ENCODE data around the gene SRCIN1.
"Not testable (repeated sequence)": the region's sequence is repeated elsewhere in the genome, so short reads cannot be mapped to it uniquely, and the experiment has no call there.

Gene SRCIN1

DNA sequence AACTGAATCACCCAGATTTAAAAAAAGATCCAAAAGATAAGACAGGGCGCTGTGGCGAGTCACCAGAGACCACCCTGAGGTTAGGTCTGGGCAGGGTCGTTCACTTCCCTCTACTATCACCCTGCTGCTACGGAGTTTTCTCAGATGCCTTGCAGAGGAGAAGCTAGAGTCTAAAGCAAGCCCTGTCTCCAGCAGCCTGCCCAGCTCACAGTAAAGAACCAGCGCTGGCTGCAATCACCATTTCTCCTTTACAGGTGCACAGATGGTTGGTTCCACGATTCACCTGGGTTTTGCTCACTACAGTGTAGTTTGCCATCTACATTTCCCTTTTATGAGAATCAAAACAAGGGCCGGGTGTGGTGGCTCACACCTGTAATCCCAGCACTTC, 71.3 kb downstream of the SRCIN1 start:
- in situ Hi-C loops (cut with HindIII; ENCODE audit: low sequenced_read_pairs): no loop called here

DNA sequence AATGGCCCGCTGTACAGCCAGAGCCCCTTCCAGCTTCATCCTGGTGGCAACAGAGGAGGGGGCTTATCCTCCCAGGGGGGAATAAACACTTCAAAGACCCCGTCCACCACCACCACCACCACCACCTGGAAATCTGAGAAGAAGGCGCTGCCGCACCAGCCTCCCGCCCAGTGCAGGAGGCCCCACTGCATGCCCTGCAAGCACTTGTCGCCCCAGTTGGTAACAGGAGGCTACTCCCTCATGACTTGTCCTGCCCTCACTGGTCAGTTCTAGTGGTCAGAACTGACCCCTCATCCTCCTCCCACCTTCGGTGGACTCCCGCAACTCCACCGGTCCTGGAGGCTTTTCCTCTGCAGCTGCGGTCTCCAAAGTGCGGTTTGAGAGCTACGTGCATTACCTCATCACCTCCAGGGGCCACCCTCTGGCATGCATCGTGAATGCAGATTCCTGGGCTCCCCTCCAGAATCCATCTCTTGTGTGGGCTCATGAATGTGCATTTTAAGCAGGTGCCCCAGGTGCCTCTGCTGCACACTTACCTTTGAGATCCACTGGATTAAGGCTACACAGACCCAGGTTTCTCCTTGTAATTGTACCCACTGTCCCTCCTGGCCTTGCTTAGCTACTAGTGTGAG, 71.8 kb downstream of the SRCIN1 start:
- TF ChIP-seq, protein P1, sequence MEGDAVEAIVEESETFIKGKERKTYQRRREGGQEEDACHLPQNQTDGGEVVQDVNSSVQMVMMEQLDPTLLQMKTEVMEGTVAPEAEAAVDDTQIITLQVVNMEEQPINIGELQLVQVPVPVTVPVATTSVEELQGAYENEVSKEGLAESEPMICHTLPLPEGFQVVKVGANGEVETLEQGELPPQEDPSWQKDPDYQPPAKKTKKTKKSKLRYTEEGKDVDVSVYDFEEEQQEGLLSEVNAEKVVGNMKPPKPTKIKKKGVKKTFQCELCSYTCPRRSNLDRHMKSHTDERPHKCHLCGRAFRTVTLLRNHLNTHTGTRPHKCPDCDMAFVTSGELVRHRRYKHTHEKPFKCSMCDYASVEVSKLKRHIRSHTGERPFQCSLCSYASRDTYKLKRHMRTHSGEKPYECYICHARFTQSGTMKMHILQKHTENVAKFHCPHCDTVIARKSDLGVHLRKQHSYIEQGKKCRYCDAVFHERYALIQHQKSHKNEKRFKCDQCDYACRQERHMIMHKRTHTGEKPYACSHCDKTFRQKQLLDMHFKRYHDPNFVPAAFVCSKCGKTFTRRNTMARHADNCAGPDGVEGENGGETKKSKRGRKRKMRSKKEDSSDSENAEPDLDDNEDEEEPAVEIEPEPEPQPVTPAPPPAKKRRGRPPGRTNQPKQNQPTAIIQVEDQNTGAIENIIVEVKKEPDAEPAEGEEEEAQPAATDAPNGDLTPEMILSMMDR (IDR thresholded peaks at IDR 0.05; ENCODE audit: low read depth, low read length, missing control alignments): no peak
- in situ Hi-C loops (cut with HindIII; ENCODE audit: low sequenced_read_pairs): no loop called here
- no peak overlapping the region for H3K4me3 ChIP-seq (ENCODE audit: low read depth, low read length)
- DNase-seq (ENCODE audit: low read depth): no peak

More for the DNA sequence above, 71.3 kb downstream of the SRCIN1 start:
- DNase-seq (ENCODE audit: low read depth): no peak
- no peak overlapping the region for H3K4me3 ChIP-seq (ENCODE audit: low read depth, low read length)
- TF ChIP-seq, protein P1 (IDR thresholded peaks at IDR 0.05; ENCODE audit: low read depth, low read length, missing control alignments): no peak

DNA sequence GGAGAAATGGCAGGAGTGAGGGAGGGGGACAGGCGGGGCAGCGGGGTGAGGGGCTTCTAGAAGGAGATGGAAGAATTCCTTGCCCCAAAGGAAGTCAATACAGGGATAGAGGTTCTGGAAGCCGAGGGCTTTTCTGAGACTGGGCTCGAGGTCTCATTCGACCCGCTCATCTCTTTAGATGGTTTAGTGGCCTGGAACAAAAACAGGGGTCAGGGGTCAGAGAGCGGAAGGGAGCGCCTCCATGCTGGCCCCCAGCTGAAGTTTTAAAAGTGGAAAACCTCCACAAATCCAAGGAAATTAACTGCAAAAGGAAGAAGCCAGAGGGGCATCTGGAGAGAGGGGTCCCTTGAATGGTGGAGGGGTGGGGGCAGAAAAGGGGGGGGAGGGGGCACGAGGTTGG, 72.5 kb downstream of the SRCIN1 start:
- DNase-seq (ENCODE audit: low read depth): no peak

DNA sequence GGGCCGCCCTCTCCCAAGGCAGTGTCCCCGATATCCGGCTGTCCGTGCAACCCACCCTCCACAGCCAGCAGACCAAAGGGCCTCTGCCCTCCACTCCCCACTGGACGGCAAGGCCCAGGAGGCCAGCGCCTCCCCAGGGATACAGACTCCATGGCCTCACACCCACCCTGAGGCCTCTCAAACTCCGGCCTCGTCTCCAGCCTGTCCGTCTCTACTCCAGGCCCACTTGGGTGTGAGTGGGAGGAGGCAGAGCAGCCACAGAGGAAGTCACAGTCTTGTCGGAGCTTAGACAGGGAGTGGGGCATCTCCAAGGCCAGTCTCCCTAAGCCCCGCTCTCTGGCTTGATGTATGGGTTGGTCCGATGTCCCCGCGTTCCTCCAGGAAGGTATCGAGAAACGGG, 73.3 kb downstream of the SRCIN1 start:
- DNase-seq (ENCODE audit: low read depth): no peak
- no peak overlapping the region for H3K4me3 ChIP-seq (ENCODE audit: low read depth, low read length)
- TF ChIP-seq, protein P1 (IDR thresholded peaks at IDR 0.05; ENCODE audit: low read depth, low read length, missing control alignments): no peak
- in situ Hi-C loops (cut with HindIII; ENCODE audit: low sequenced_read_pairs): no loop called here

More for the DNA sequence above, 72.5 kb downstream of the SRCIN1 start:
- TF ChIP-seq, protein P1 (IDR thresholded peaks at IDR 0.05; ENCODE audit: low read depth, low read length, missing control alignments): no peak
- in situ Hi-C loops (cut with HindIII; ENCODE audit: low sequenced_read_pairs): no loop called here
- H3K4me3 ChIP-seq (ENCODE audit: low read depth, low read length): no peak overlapping the region

DNA sequence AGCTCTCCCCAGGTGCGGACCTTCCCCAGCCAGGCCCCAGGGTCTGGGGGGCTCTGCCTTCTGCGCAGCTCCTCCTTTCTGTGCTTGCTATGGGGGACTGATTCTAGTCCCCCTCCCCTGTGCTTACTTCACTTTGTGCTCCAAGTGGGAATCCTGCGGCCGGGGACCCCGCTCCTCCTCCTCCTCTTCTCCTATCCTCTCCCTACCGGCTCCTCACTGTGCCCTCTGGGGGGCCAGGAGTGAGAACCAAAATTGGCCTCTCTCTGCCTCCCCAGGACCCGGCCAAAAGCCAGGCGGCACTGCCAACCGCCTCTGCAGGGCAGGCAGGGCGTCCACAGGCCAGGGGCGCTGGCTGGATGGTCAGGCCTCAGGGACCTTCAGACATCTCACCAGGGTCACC, 74.0 kb downstream of the SRCIN1 start:
- DNase-seq (ENCODE audit: low read depth); in situ Hi-C loops (cut with HindIII; ENCODE audit: low sequenced_read_pairs); H3K4me3 ChIP-seq (ENCODE audit: low read depth, low read length): not testable (repeated sequence)

DNA sequence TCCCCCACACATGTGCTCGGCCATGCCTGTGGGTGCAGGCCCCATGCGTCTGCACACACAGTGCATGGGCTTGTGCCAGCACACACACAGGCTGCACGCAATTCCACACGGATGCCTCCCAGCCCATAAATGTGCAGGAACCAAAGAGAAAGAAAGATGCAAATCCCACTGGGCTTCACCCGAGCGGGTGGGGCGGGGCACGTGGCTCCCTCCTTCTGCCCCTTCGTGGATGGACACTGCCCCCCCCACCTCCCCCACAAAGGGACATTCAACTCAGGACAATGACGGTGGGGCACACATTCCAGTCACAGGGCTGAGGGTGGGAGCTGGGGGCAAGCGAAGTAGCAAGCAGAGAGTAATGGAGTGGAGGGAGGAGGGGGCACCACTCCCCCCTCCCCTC, 74.9 kb downstream of the SRCIN1 start:
- DNase-seq (ENCODE audit: low read depth); in situ Hi-C loops (cut with HindIII; ENCODE audit: low sequenced_read_pairs); H3K4me3 ChIP-seq (ENCODE audit: low read depth, low read length): not testable (repeated sequence)

DNA sequence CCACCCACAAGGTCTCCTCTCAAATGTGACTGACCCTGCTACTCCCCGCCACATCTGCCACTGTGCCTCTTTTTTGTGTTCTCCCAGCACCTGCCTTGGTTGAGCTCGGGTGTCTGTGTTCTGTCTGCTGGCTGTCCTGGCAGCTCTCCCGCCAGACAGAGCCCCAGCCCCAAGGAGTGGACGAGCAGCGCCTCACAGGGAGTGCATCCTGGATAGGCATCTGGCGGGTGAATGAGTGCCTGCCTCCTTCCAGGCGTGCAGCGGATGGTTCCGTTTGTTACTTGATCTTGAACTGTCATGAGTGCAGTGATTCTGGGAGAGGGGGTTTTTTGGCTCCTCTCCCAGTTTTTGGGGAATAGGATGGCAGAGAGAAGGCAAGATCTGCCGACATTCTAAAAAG, 77.6 kb downstream of the SRCIN1 start:
- in situ Hi-C loops (cut with HindIII; ENCODE audit: low sequenced_read_pairs); H3K4me3 ChIP-seq (ENCODE audit: low read depth, low read length); DNase-seq (ENCODE audit: low read depth): not testable (repeated sequence)

DNA sequence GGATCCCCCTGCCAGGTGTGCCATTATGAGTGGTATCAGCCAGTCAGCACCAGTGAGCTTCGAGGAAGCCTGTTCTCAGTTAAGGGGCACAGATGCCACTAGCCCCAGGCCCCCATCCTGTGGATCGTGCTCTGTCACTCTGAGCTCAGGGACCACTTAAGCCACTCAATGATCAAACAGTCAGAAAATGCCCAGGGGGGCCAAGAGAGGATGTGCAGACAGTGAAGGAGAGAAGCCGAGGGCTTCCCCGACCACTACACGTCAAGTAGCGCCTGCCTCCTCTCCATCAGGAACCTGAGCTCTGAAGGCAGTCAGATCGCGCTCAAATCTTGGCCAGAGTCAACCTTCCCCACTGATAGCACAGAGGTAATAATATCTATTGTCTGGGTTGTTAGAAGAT, 79.2 kb downstream of the SRCIN1 start:
- in situ Hi-C loops (cut with HindIII; ENCODE audit: low sequenced_read_pairs); DNase-seq (ENCODE audit: low read depth); H3K4me3 ChIP-seq (ENCODE audit: low read depth, low read length): not testable (repeated sequence)

DNA sequence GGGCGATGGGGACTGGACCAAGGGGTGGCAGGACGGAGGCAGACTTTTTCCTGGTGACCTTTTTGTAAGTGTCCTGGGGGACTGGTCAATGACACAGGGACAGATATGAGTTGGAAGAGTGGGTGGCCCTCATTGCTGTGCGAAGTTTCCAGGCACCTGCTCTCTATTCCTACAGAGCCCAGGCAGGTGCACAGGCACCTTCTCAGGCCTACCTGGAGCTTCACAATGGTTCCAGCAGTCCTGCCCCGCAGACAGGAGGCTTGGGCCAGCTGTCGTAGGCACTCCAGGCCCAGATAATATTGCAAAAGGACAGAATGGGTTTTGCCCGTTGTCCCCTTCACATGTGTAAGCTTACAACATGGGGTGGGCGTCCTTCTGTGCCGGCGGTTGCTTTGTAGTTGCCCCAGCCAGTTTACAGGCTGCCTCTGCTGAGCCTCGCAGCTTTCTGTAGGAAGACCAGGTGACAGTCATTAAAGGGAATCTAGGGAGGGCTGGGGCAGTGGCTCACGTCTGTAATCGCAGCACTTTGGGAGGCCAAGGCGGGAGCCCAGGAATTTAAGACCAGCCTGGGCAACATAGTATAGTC, 93.2 kb downstream of the SRCIN1 start:
- TF ChIP-seq, protein P1 (IDR thresholded peaks at IDR 0.05; ENCODE audit: low read depth, low read length, missing control alignments): no peak
- in situ Hi-C loops (cut with HindIII; ENCODE audit: low sequenced_read_pairs): no loop called here
- no peak overlapping the region for H3K4me3 ChIP-seq (ENCODE audit: low read depth, low read length)
- DNase-seq (ENCODE audit: low read depth): no peak

Data from astrocyte of the cerebellum (primary cell).